ENCODE results near the gene FAM3D.

FAM3D gene

DNA sequence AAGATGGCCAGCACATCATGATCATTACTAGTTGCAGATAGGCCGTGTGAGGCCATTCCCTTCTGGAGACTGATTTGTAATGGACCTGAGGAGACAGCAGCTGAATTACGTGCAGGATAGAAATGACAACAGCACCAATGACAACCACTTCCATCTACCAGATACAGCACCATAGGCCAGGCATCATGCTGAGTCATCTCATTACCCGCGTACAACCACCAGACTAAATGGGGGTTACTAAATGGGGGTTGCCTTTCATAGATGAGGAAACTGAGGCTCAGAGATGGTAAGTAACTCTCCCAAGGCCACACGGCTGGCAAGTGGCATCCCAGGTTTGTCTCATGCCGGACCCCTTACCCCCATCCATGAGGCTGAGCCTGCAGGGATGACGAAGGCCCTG lies 56.6 kb downstream of the FAM3D start:
- Histone ChIP-seq H3K27ac (ENCODE audit: low read length, poor library complexity, severe bottlenecking) (no peak overlapping the region), H3K27me3 (ENCODE audit: control insufficient read depth in 1 of 2, insufficient read depth in 1 of 2, low read length in 2 of 2) (peaks cover 20 to 21% of the 10 kb centered on the region in 2 experiments), H4K8ac (ENCODE audit: low read length) (no peak overlapping the region), H2AK5ac (ENCODE audit: low read length, severe bottlenecking) (no peak overlapping the region), H3K14ac (ENCODE audit: low read length in 2 of 2) (no peak overlapping the region), H3K4ac (ENCODE audit: low read depth in 1 of 2, low read length in 2 of 2) (no peak overlapping the region), H2AFZ (ENCODE audit: low read depth, low read length) (no peak overlapping the region), H3K4me3 (ENCODE audit: insufficient read depth in 1 of 2, low read depth in 1 of 2, low read length in 2 of 2) (no peak overlapping the region), H3K36me3 (ENCODE audit: control insufficient read depth in 1 of 2, insufficient read depth in 2 of 2, low read depth in 1 of 2, low read length in 2 of 2) (no peaks in the 10 kb centered on the region), H4K91ac (ENCODE audit: low read length) (no peak overlapping the region), H2BK15ac (ENCODE audit: low read depth, poor library complexity, severe bottlenecking) (no peak overlapping the region), H3K79me1 (replicated peaks; ENCODE audit: low read length, poor library complexity, severe bottlenecking) (no peaks in the 10 kb centered on the region), H2BK120ac (ENCODE audit: low read depth, low read length) (no peak overlapping the region), H3K4me2 (ENCODE audit: low read length, poor library complexity, severe bottlenecking) (no peak overlapping the region), H3K9ac (ENCODE audit: low read length) (no peak overlapping the region), H3K9me3 (ENCODE audit: control insufficient read depth, low read length) (no peaks in the 10 kb centered on the region), H3K4me1 (ENCODE audit: control insufficient read depth, insufficient read depth, low read depth, low read length) (peaks cover 3% of the 10 kb centered on the region), H3K18ac (ENCODE audit: low read depth in 1 of 2, low read length in 2 of 2) (no peak overlapping the region), H3K23ac (ENCODE audit: low read length in 2 of 2) (no peak overlapping the region), H2BK12ac (ENCODE audit: low read length in 2 of 2) (no peak overlapping the region), H2BK5ac (ENCODE audit: low read depth, low read length, poor library complexity, severe bottlenecking) (no peak overlapping the region)
- 91% methylated on average over 5 of the region's 7 CpGs for WGBS
- no peak for DNase-seq

DNA sequence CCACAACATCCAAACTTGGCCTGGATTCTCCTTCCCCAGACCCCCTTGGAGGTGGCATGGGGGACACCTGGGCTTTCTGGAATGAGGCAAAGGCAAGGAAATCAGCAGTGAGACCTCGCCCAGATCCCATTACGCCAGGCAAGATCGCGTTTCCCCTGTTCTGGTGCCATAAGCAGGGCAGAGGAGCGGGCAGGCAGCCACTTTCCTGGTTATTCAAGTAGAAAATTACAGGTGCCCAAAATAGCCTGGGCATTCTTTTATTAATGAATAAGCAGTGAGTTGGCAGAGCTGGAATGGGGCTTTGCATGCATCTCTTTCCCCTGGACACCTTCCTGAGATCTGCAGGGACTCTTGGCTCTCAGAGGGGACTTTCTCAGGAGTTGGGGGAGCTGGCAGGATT lies 57.9 kb downstream of the FAM3D start:
- no peak overlapping the region for H3K27ac ChIP-seq (ENCODE audit: low read length, poor library complexity, severe bottlenecking)
- DNase-seq = no peak
- H3K4ac ChIP-seq (ENCODE audit: low read depth in 1 of 2, low read length in 2 of 2) = no peak overlapping the region
- H3K27me3 ChIP-seq (ENCODE audit: control insufficient read depth in 1 of 2, insufficient read depth in 1 of 2, low read length in 2 of 2) = peaks cover 34% of the 10 kb centered on the region in 2 experiments
- peaks cover 7% of the 10 kb centered on the region for H3K9me3 ChIP-seq (ENCODE audit: control insufficient read depth, low read length)
- H3K23ac ChIP-seq (ENCODE audit: low read length in 2 of 2) = no peak overlapping the region
- no peak overlapping the region for H2BK120ac ChIP-seq (ENCODE audit: low read depth, low read length)
- H3K9ac ChIP-seq (ENCODE audit: low read length) = no peak overlapping the region
- no peak overlapping the region for H4K91ac ChIP-seq (ENCODE audit: low read length)
- no peak overlapping the region for H2BK15ac ChIP-seq (ENCODE audit: low read depth, poor library complexity, severe bottlenecking)
- no peak overlapping the region for H3K18ac ChIP-seq (ENCODE audit: low read depth in 1 of 2, low read length in 2 of 2)
- no peak overlapping the region for H3K4me2 ChIP-seq (ENCODE audit: low read length, poor library complexity, severe bottlenecking)
- H3K79me1 ChIP-seq (replicated peaks; ENCODE audit: low read length, poor library complexity, severe bottlenecking) = no peaks in the 10 kb centered on the region
- H4K8ac ChIP-seq (ENCODE audit: low read length) = no peak overlapping the region
- H2BK5ac ChIP-seq (ENCODE audit: low read depth, low read length, poor library complexity, severe bottlenecking) = no peak overlapping the region
- no peak overlapping the region for H2AK5ac ChIP-seq (ENCODE audit: low read length, severe bottlenecking)
- no peak overlapping the region for H2AFZ ChIP-seq (ENCODE audit: low read depth, low read length)
- no peak overlapping the region for H3K14ac ChIP-seq (ENCODE audit: low read length in 2 of 2)
- WGBS = 84% methylated on average over 5 of the region's 5 CpGs
- no peaks in the 10 kb centered on the region for H3K36me3 ChIP-seq (ENCODE audit: control insufficient read depth in 1 of 2, insufficient read depth in 2 of 2, low read depth in 1 of 2, low read length in 2 of 2)
- no peak overlapping the region for H3K4me3 ChIP-seq (ENCODE audit: insufficient read depth in 1 of 2, low read depth in 1 of 2, low read length in 2 of 2)
- peaks cover 3% of the 10 kb centered on the region for H3K4me1 ChIP-seq (ENCODE audit: control insufficient read depth, insufficient read depth, low read depth, low read length)
- H2BK12ac ChIP-seq (ENCODE audit: low read length in 2 of 2) = no peak overlapping the region

DNA sequence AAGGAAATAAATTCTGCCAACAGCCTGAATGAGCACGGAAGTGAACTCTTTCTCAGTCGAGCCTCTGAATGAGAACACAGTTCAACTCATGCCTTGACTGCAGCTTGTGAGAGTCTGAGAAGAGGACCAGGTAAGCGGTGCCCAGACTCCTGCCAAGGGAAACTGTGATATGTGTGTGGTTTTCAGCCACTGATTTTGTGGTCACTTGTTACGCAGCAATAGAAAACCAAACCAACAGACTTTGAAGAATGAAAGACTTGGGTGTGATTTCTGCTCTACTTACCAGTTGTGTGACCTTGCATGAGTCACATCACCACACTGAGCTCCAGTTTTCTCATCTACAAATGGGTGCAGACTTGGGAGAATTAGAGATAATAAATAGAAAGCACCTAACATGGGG lies 58.8 kb downstream of the FAM3D start:
- no peak for DNase-seq
- H3K23ac ChIP-seq (ENCODE audit: low read length in 2 of 2) = no peak overlapping the region
- H3K4me3 ChIP-seq (ENCODE audit: insufficient read depth in 1 of 2, low read depth in 1 of 2, low read length in 2 of 2) = no peak overlapping the region
- no peak overlapping the region for H3K4me2 ChIP-seq (ENCODE audit: low read length, poor library complexity, severe bottlenecking)
- no peak overlapping the region for H2AK5ac ChIP-seq (ENCODE audit: low read length, severe bottlenecking)
- H2AFZ ChIP-seq (ENCODE audit: low read depth, low read length) = no peak overlapping the region
- no peak overlapping the region for H4K8ac ChIP-seq (ENCODE audit: low read length)
- peaks cover 3% of the 10 kb centered on the region for H3K4me1 ChIP-seq (ENCODE audit: control insufficient read depth, insufficient read depth, low read depth, low read length)
- no peaks in the 10 kb centered on the region for H3K36me3 ChIP-seq (ENCODE audit: control insufficient read depth in 1 of 2, insufficient read depth in 2 of 2, low read depth in 1 of 2, low read length in 2 of 2)
- H4K91ac ChIP-seq (ENCODE audit: low read length) = no peak overlapping the region
- H3K27me3 ChIP-seq (ENCODE audit: control insufficient read depth in 1 of 2, insufficient read depth in 1 of 2, low read length in 2 of 2) = peaks cover 39 to 42% of the 10 kb centered on the region in 2 experiments
- no peak overlapping the region for H3K18ac ChIP-seq (ENCODE audit: low read depth in 1 of 2, low read length in 2 of 2)
- H3K27ac ChIP-seq (ENCODE audit: low read length, poor library complexity, severe bottlenecking) = no peak overlapping the region
- H2BK12ac ChIP-seq (ENCODE audit: low read length in 2 of 2) = no peak overlapping the region
- no peak overlapping the region for H2BK15ac ChIP-seq (ENCODE audit: low read depth, poor library complexity, severe bottlenecking)
- no peak overlapping the region for H2BK120ac ChIP-seq (ENCODE audit: low read depth, low read length)
- no peak overlapping the region for H3K14ac ChIP-seq (ENCODE audit: low read length in 2 of 2)
- H3K79me1 ChIP-seq (replicated peaks; ENCODE audit: low read length, poor library complexity, severe bottlenecking) = no peaks in the 10 kb centered on the region
- 83% methylated on average over 4 of the region's 4 CpGs for whole genome bisulfite sequencing
- no peak overlapping the region for H2BK5ac ChIP-seq (ENCODE audit: low read depth, low read length, poor library complexity, severe bottlenecking)
- H3K9me3 ChIP-seq (ENCODE audit: control insufficient read depth, low read length) = peaks cover 7% of the 10 kb centered on the region
- H3K4ac ChIP-seq (ENCODE audit: low read depth in 1 of 2, low read length in 2 of 2) = no peak overlapping the region
- no peak overlapping the region for H3K9ac ChIP-seq (ENCODE audit: low read length)

DNA sequence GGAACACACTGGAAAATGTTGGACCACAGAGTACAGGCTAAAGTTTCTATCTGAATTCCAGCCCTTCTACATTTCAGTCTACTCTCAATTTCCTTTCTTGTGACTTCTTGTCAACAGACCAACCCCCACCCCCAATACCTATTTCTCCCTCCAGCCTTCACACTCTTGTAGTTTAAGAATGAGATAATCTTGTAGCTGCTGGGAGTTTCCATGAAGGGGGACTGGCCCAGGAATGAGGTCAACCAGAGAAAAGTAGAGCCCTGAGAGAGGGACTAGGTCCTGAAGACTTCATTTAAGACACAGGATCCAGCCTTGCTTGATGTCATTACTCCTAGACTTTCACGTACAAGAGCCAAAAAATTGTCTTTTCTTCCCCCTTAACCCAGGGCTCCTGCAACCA lies 59.9 kb downstream of the FAM3D start:
- Histone ChIP-seq H3K18ac (ENCODE audit: low read depth in 1 of 2, low read length in 2 of 2) (no peak overlapping the region), H2AFZ (ENCODE audit: low read depth, low read length) (no peak overlapping the region), H3K9ac (ENCODE audit: low read length) (no peak overlapping the region), H2AK5ac (ENCODE audit: low read length, severe bottlenecking) (no peak overlapping the region), H3K23ac (ENCODE audit: low read length in 2 of 2) (no peak overlapping the region), H4K91ac (ENCODE audit: low read length) (no peak overlapping the region), H3K36me3 (ENCODE audit: control insufficient read depth in 1 of 2, insufficient read depth in 2 of 2, low read depth in 1 of 2, low read length in 2 of 2) (no peaks in the 10 kb centered on the region), H3K27ac (ENCODE audit: low read length, poor library complexity, severe bottlenecking) (no peak overlapping the region), H3K4me1 (ENCODE audit: control insufficient read depth, insufficient read depth, low read depth, low read length) (peaks cover 3% of the 10 kb centered on the region), H3K4ac (ENCODE audit: low read depth in 1 of 2, low read length in 2 of 2) (no peak overlapping the region), H2BK15ac (ENCODE audit: low read depth, poor library complexity, severe bottlenecking) (no peak overlapping the region), H4K8ac (ENCODE audit: low read length) (no peak overlapping the region), H2BK5ac (ENCODE audit: low read depth, low read length, poor library complexity, severe bottlenecking) (no peak overlapping the region), H3K9me3 (ENCODE audit: control insufficient read depth, low read length) (peaks cover 7% of the 10 kb centered on the region), H3K4me3 (ENCODE audit: insufficient read depth in 1 of 2, low read depth in 1 of 2, low read length in 2 of 2) (no peak overlapping the region), H3K4me2 (ENCODE audit: low read length, poor library complexity, severe bottlenecking) (no peak overlapping the region), H3K27me3 (ENCODE audit: control insufficient read depth in 1 of 2, insufficient read depth in 1 of 2, low read length in 2 of 2) (peaks cover 45 to 51% of the 10 kb centered on the region in 2 experiments), H3K14ac (ENCODE audit: low read length in 2 of 2) (no peak overlapping the region), H2BK12ac (ENCODE audit: low read length in 2 of 2) (no peak overlapping the region), H3K79me1 (replicated peaks; ENCODE audit: low read length, poor library complexity, severe bottlenecking) (no peaks in the 10 kb centered on the region), H2BK120ac (ENCODE audit: low read depth, low read length) (no peak overlapping the region)
- DNase-seq = no peak
- WGBS = 88% methylated on average over 1 of the region's 1 CpG

All from mesenchymal stem cell (in vitro differentiated cells and primary cell).